Amniotic stem cell (primary cell): ENCODE measurements around the gene NR2E1.

Experiments used
- DNase-seq: peaks from one replicate; lab custom pipeline; 2025; lab: John Stamatoyannopoulos, UW

The NR2E1 gene

GRCh38 chr6:108156180-108156937 is 9.5 kb upstream of the NR2E1 start:
- no peak for DNase-seq

GRCh38 chr6:108156938-108157233 is 8.9 kb upstream of the NR2E1 start:
- no peak for DNase-seq

GRCh38 chr6:108157234-108157980 is 8.4 kb upstream of the NR2E1 start:
- no peak for DNase-seq

- no peak for DNase-seq
Measured at GRCh38 chr6:108157981-108158525, 7.8 kb upstream of the NR2E1 start.

- no peak for DNase-seq
Measured at GRCh38 chr6:108159981-108160380, 5.8 kb upstream of the NR2E1 start.

- no peak for DNase-seq
Measured at GRCh38 chr6:108161724-108162282, 4.0 kb upstream of the NR2E1 start.

GRCh38 chr6:108163267-108163643 is 2.6 kb upstream of the NR2E1 start:
- no peak for DNase-seq

- DNase-seq = no peak
Measured at GRCh38 chr6:108163644-108164542, 1.9 kb upstream of the NR2E1 start.

GRCh38 chr6:108164543-108164814 is 1.3 kb upstream of the NR2E1 start:
- no peak for DNase-seq

GRCh38 chr6:108164815-108165706 is 761 bp upstream of the NR2E1 start:
- DNase-seq = no peak

GRCh38 chr6:108166664-108167448 is 1.0 kb downstream of the NR2E1 start:
- no peak for DNase-seq

- DNase-seq = no peak
Measured at GRCh38 chr6:108167449-108168089, 1.7 kb downstream of the NR2E1 start.

GRCh38 chr6:108168090-108168463 is 2.3 kb downstream of the NR2E1 start:
- DNase-seq = no peak

- DNase-seq = no peak
Measured at GRCh38 chr6:108168501-108169463, 3.0 kb downstream of the NR2E1 start.

GRCh38 chr6:108169464-108170331 is 3.9 kb downstream of the NR2E1 start:
- no peak for DNase-seq

- DNase-seq = no peak
Measured at GRCh38 chr6:108170332-108171290, 4.8 kb downstream of the NR2E1 start.
